GM18499 (cell line): Measurements from ENCODE around the gene ABHD3.
A peak's percentile ranks its signal among the peaks of the same experiment; 100 is the strongest.
"Not testable (repeated sequence)": the region's sequence is repeated elsewhere in the genome, so short reads cannot be mapped to it uniquely, and the experiment has no call there.

Experiments used
- ATAC-seq: cut with Tn5 transposase; IDR thresholded peaks from one replicate; pipeline ENCODE4 v1.9.1; 2021; ENCODE audit warnings: moderate number of reproducible peaks; ENCODE audit not compliant: insufficient read depth, unreplicated experiment

Gene ABHD3

GRCh38 chr18:21707130-21707529 lies 2.6 kb upstream of the ABHD3 start:
- not testable (repeated sequence) for ATAC-seq

GRCh38 chr18:21706386-21706865 lies 1.9 kb upstream of the ABHD3 start:
- ATAC-seq = no peak

- no peak for ATAC-seq
Observed at GRCh38 chr18:21703241-21703820, 1.2 kb downstream of the ABHD3 start.

GRCh38 chr18:21702602-21703001 lies 2.0 kb downstream of the ABHD3 start:
- ATAC-seq = no peak

GRCh38 chr18:21701621-21702020 lies 3.0 kb downstream of the ABHD3 start:
- ATAC-seq = no peak

GRCh38 chr18:21700528-21701075 lies 4.0 kb downstream of the ABHD3 start:
- no peak for ATAC-seq

- no peak for ATAC-seq
Observed at GRCh38 chr18:21693322-21693721, 11.3 kb downstream of the ABHD3 start.

- ATAC-seq = no peak
Observed at GRCh38 chr18:21689736-21690135, 14.8 kb downstream of the ABHD3 start.

- no peak for ATAC-seq
Observed at GRCh38 chr18:21686282-21687105, 18.1 kb downstream of the ABHD3 start.

GRCh38 chr18:21685556-21685981 lies 19.0 kb downstream of the ABHD3 start:
- ATAC-seq = peak; percentile 73

GRCh38 chr18:21684731-21685130 lies 19.8 kb downstream of the ABHD3 start:
- peak; percentile 46 for ATAC-seq

- ATAC-seq = no peak
Observed at GRCh38 chr18:21682371-21683051, 22.1 kb downstream of the ABHD3 start.

- ATAC-seq = no peak
Observed at GRCh38 chr18:21680161-21680560, 24.4 kb downstream of the ABHD3 start.

- no peak for ATAC-seq
Observed at GRCh38 chr18:21678859-21679258, 25.7 kb downstream of the ABHD3 start.

GRCh38 chr18:21675354-21675753 lies 29.2 kb downstream of the ABHD3 start:
- not testable (repeated sequence) for ATAC-seq

- ATAC-seq = no peak
Observed at GRCh38 chr18:21672521-21673267, 31.9 kb downstream of the ABHD3 start.

GRCh38 chr18:21669736-21670285 lies 34.8 kb downstream of the ABHD3 start:
- ATAC-seq = no peak

GRCh38 chr18:21664069-21664468 lies 40.5 kb downstream of the ABHD3 start:
- ATAC-seq = no peak

- ATAC-seq = no peak
Observed at GRCh38 chr18:21663578-21663977, 41.0 kb downstream of the ABHD3 start.

GRCh38 chr18:21662581-21662980 lies 42.0 kb downstream of the ABHD3 start:
- ATAC-seq = no peak
